Measurements from ENCODE around the gene RAP2A. TPM values are rescaled to one million over a fixed set of nuclear protein-coding genes. Genes with fewer than 3 reads are reported as not detected.

RAP2A gene
- total and polyA plus RNA-seq, 12 donors, result 3.6 to 37.9 (median 22.2) TPM

DNA sequence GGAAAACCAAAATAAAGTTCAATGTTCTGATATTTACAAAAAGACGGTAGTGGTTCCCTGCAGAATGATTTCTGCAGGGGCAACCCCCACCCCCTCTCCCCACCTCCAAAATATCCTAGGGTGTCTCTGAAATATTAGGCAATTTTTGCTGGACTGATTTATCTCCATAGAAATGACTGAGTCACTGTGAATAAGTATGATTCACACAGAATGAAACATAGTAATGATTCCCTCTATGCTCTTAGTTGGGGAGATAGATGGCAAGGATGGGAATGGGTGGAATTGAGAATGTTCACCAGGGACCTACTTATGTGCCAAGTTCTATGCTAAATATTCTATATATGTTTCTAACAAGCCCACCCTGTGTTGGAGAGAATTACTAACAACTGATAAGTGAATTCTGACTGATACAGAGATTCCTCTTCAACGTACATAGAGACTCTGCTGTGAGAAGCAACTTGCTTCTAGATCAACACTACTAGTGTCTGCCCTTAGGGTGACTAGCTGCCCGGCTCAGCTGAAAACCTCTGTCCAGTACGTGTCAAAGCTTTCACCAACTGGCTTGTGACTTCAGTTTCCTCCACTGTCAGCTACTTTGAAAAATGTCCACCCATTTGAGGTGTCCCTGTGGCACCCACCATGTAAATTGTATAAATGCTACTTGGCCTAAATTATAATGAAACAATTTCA, 38.4 kb upstream of the RAP2A start:
- intact Hi-C loops (cut with DNase I), result no loop called here

DNA sequence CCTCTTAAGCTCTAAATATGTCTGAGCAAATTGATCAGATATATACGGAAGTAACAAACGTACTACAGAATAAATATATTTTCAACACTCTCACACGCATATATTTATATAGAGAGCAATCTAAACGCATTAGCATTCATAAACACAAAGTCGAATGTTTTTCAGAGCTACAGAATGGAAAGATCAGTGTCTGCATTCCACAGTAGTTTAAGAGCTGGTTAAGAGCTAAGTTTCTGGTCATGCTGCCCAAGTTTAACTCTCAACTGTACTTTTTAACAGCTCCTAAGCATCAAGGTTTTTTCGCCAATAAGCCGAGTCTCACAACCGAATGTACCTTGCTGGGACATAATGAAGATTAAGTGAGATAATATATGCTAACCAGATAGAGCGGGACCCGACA, 36.7 kb upstream of the RAP2A start:
- Histone ChIP-seq H3K4me3 (no peak overlapping the region), H3K4me1 (replicated peaks in 1 of 2) (no peaks in the 10 kb centered on the region), H3K27ac (no peak overlapping the region), H3K9me3 (replicated peaks in 1 of 3) (no peaks in the 10 kb centered on the region), H3K36me3 (replicated peaks in 1 of 2) (peaks cover 0 to 6% of the 10 kb centered on the region in 2 donors), H3K27me3 (no peaks in the 10 kb centered on the region)
- no peak for DNase-seq
- intact Hi-C loops (cut with DNase I), result no loop called here
- no peak for TF ChIP-seq POLR2A (IDR thresholded peaks at IDR 0.05)
- TF ChIP-seq, protein P1, sequence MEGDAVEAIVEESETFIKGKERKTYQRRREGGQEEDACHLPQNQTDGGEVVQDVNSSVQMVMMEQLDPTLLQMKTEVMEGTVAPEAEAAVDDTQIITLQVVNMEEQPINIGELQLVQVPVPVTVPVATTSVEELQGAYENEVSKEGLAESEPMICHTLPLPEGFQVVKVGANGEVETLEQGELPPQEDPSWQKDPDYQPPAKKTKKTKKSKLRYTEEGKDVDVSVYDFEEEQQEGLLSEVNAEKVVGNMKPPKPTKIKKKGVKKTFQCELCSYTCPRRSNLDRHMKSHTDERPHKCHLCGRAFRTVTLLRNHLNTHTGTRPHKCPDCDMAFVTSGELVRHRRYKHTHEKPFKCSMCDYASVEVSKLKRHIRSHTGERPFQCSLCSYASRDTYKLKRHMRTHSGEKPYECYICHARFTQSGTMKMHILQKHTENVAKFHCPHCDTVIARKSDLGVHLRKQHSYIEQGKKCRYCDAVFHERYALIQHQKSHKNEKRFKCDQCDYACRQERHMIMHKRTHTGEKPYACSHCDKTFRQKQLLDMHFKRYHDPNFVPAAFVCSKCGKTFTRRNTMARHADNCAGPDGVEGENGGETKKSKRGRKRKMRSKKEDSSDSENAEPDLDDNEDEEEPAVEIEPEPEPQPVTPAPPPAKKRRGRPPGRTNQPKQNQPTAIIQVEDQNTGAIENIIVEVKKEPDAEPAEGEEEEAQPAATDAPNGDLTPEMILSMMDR (IDR thresholded peaks at IDR 0.05), result no peak
- 77 to 92% (median 81%) methylated on average over 10 of the region's 10 CpGs for WGBS, 4 donors

More for the DNA sequence above, 38.4 kb upstream of the RAP2A start:
- TF ChIP-seq, protein P1 (IDR thresholded peaks at IDR 0.05), result no peak
- no peak for TF ChIP-seq POLR2A (IDR thresholded peaks at IDR 0.05)
- Histone ChIP-seq H3K4me1 (replicated peaks in 1 of 2) (peaks cover 0 to 4% of the 10 kb centered on the region in 2 donors), H3K27ac (no peak overlapping the region), H3K4me3 (no peak overlapping the region), H3K9me3 (replicated peaks in 1 of 3) (no peaks in the 10 kb centered on the region), H3K36me3 (replicated peaks in 1 of 2) (peaks cover 0 to 17% of the 10 kb centered on the region in 2 donors), H3K27me3 (no peaks in the 10 kb centered on the region)
- WGBS, 4 donors, result 82 to 91% (median 84%) methylated on average over 4 of the region's 4 CpGs
- DNase-seq, result no peak

DNA sequence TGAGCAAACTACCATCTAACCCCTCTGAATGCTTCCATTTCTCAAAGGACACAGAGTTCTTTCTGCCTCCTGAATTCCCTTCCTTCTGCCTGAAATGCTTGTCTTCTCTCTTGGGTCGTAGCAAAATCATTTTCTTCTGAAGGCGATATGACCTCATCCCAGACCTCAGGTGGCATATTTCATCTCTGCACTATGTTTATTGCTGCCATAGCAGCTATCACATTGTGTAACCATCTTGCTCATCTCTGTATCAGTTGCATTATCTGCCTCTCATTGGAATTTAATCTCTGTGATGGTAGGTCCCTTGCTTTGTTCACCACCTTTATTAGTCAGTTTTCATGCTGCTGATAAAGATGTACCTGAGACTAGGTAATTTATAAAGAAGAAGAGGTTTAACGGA, 32.5 kb upstream of the RAP2A start:
- no peak for TF ChIP-seq POLR2A (IDR thresholded peaks at IDR 0.05)
- TF ChIP-seq, protein P1 (IDR thresholded peaks at IDR 0.05), result no peak
- WGBS, 4 donors, result 57 to 80% (median 62%) methylated on average over 3 of the region's 3 CpGs
- intact Hi-C loops (cut with DNase I), result no loop called here
- Histone ChIP-seq H3K27ac (no peak overlapping the region), H3K36me3 (replicated peaks in 1 of 2) (no peaks in the 10 kb centered on the region), H3K27me3 (no peaks in the 10 kb centered on the region), H3K4me3 (no peak overlapping the region), H3K4me1 (replicated peaks in 1 of 2) (no peaks in the 10 kb centered on the region), H3K9me3 (replicated peaks in 1 of 3) (no peaks in the 10 kb centered on the region)
- DNase-seq, result no peak

DNA sequence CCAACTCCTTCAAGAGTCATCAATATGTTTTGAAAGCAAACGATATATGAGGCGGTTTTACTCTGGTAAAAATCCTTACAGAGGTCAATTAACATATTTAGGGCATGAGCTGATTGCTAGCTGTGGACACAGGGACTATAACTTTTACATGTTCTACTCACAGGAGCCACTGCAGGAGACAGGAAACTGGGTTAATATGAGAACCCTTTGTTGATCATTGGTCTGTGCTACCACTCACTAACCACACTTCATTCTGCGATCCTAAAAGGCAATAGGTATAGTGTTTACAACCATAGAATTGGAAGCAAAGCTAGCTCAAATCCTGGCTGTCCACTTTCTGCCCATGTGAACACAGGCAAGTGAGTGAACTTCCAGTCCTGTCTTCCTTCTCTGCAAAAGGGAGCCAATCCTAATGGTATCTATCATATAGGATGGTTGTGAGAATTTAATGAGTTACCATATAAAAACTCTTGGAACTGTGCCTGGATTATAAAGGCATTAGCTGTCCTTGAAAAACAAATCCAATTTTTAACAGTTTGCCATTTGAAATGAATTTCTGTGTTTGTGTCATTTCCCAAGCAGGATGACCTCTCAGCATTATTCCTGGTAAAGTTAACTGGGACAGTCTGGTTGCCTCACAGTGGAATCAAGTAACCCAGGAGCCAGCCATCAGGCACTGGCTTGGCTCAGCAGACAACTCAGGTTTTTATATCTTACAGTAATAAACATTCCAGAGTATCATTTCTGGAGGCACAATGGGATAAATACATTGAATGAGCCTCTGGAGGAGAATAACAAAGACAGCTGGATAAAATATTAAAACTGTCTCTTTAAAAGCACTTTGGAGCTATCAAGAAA, 29.8 kb upstream of the RAP2A start:
- no peaks in the 10 kb centered on the region for H3K36me3 ChIP-seq (replicated peaks in 1 of 2)
- no peak overlapping the region for H3K4me3 ChIP-seq
- no peak overlapping the region for H3K27ac ChIP-seq
- no peaks in the 10 kb centered on the region for H3K27me3 ChIP-seq
- 88 to 93% (median 91%) methylated on average over 3 of the region's 3 CpGs for WGBS, 4 donors
- intact Hi-C loops (cut with DNase I), result no loop called here
- no peaks in the 10 kb centered on the region for H3K4me1 ChIP-seq (replicated peaks in 1 of 2)
- no peaks in the 10 kb centered on the region for H3K9me3 ChIP-seq (replicated peaks in 1 of 3)
- no peak for DNase-seq
- no peak for TF ChIP-seq POLR2A (IDR thresholded peaks at IDR 0.05)

Measured in adrenal gland (tissue), 12 donors.